Measurements from ENCODE around the gene KCNAB2.
A peak's percentile ranks its signal among the peaks of the same experiment; 100 is the strongest.

The KCNAB2 gene

GRCh38 chr1:6045561-6045960 is at the start of gene KCNAB2:
KCNAB2 (plus strand) TSS chr1:6045888; CDS start chr1:6051537, 5,649 bp downstream.
- no peak for DNase-seq (ENCODE audit: low read depth, low spot score)

GRCh38 chr1:5996641-5997270 is 48.9 kb upstream of the KCNAB2 start:
- no peak for DNase-seq (ENCODE audit: low read depth, low spot score)

GRCh38 chr1:5997316-5997715 is 48.4 kb upstream of the KCNAB2 start:
- DNase-seq (ENCODE audit: low read depth, low spot score) = no peak

- DNase-seq (ENCODE audit: low read depth, low spot score) = no peak
These were observed 47.4 kb upstream of the KCNAB2 start for GRCh38 chr1:5998051-5998905.

GRCh38 chr1:5998906-5999301 is 46.8 kb upstream of the KCNAB2 start:
- DNase-seq (ENCODE audit: low read depth, low spot score) = no peak

GRCh38 chr1:5999711-6000443 is 45.8 kb upstream of the KCNAB2 start:
- DNase-seq (ENCODE audit: low read depth, low spot score) = peak; percentile 65

GRCh38 chr1:6000444-6001288 is 45.0 kb upstream of the KCNAB2 start:
- DNase-seq (ENCODE audit: low read depth, low spot score) = peak; percentile 89

GRCh38 chr1:6001992-6002576 is 43.6 kb upstream of the KCNAB2 start:
- DNase-seq (ENCODE audit: low read depth, low spot score) = no peak

- peak; percentile 68 for DNase-seq (ENCODE audit: low read depth, low spot score)
These were observed 42.8 kb upstream of the KCNAB2 start for GRCh38 chr1:6002714-6003501.

- DNase-seq (ENCODE audit: low read depth, low spot score) = peak; percentile 66
These were observed 41.9 kb upstream of the KCNAB2 start for GRCh38 chr1:6003568-6004411.

- DNase-seq (ENCODE audit: low read depth, low spot score) = no peak
These were observed 41.1 kb upstream of the KCNAB2 start for GRCh38 chr1:6004412-6005123.

- no peak for DNase-seq (ENCODE audit: low read depth, low spot score)
These were observed 40.3 kb upstream of the KCNAB2 start for GRCh38 chr1:6005276-6005917.

GRCh38 chr1:6006882-6007281 is 38.8 kb upstream of the KCNAB2 start:
- DNase-seq (ENCODE audit: low read depth, low spot score) = no peak

- DNase-seq (ENCODE audit: low read depth, low spot score) = no peak
These were observed 38.2 kb upstream of the KCNAB2 start for GRCh38 chr1:6007318-6008083.

- DNase-seq (ENCODE audit: low read depth, low spot score) = no peak
These were observed 37.6 kb upstream of the KCNAB2 start for GRCh38 chr1:6008084-6008415.

- no peak for DNase-seq (ENCODE audit: low read depth, low spot score)
These were observed 37.0 kb upstream of the KCNAB2 start for GRCh38 chr1:6008696-6009095.

All from ELF-1 (cell line).